ENCODE results near the gene PLXNA3. TPM values are rescaled to one million over a fixed set of nuclear protein-coding genes. Genes with fewer than 3 reads are reported as not detected.
A peak's percentile ranks its signal among the peaks of the same experiment; 100 is the strongest.

Gene PLXNA3
- total and polyA plus RNA-seq, 10 of the 15 experiments (the other 5 are each of a cell fraction or from before 2014, with no cell fraction given), result 0.26 to 26.8 (median 3.4) TPM

GRCh38 chrX:154490414-154491083, 32.5 kb downstream of the PLXNA3 start, which contains the start of gene SLC10A3 (continued):
- TF ChIP-seq ZNF592 (IDR thresholded peaks at IDR 0.05) (no peak), LARP7 (IDR thresholded peaks at IDR 0.05) (peak; percentile 54), RCOR1 (conservative IDR thresholded peaks at IDR 0.05; ENCODE audit: low read depth, low read length) (no peak), PAX5 (IDR thresholded peaks at IDR 0.05; ENCODE audit: borderline replicate concordance, low read depth, low read length) (no peak), TARDBP (IDR thresholded peaks at IDR 0.05; ENCODE audit: borderline replicate concordance) (no peak), BMI1 (IDR thresholded peaks at IDR 0.05; ENCODE audit: borderline replicate concordance) (no peak), EED (IDR thresholded peaks at IDR 0.05; ENCODE audit: low read depth) (no peak), ZNF274 (IDR thresholded peaks at IDR 0.05; ENCODE audit: insufficient read depth, insufficient read length) (no peak), ATF3 (IDR thresholded peaks at IDR 0.05; ENCODE audit: borderline replicate concordance, extremely low read depth, low read depth, low read length) (no peak), FOS (IDR thresholded peaks at IDR 0.05; ENCODE audit: borderline replicate concordance, extremely low read depth, insufficient read length) (no peak), MYC (IDR thresholded peaks at IDR 0.05; ENCODE audit: insufficient read depth, insufficient read length, insufficient replicate concordance, low read length, severe bottlenecking) (no peak), ZBED1 (IDR thresholded peaks at IDR 0.05; ENCODE audit: borderline replicate concordance) (no peak), NKRF (conservative IDR thresholded peaks at IDR 0.05) (peak; percentile 39; the same call in 1 of the 2 replicates), STAT3 (IDR thresholded peaks at IDR 0.05; ENCODE audit: low read depth, low read length) (no peak), SMC3 (IDR thresholded peaks at IDR 0.05; ENCODE audit: borderline replicate concordance, low read length) (no peak), RB1 (IDR thresholded peaks at IDR 0.05; ENCODE audit: borderline replicate concordance) (peak; percentile 17; the same call in 1 of the 2 replicates), HDAC2 (IDR thresholded peaks at IDR 0.05) (no peak), STAT1 (conservative IDR thresholded peaks at IDR 0.05) (no peak), TBL1XR1 (IDR thresholded peaks at IDR 0.05; ENCODE audit: low read depth, low read length) (no peak), EGR1 (IDR thresholded peaks at IDR 0.05; ENCODE audit: borderline replicate concordance in 1 of 2, low read depth in 2 of 2, low read length in 2 of 2) (no peak), IKZF2 (IDR thresholded peaks at IDR 0.05) (no peak), POLR2A (IDR thresholded peaks at IDR 0.05; ENCODE audit: low read depth, low read length) (peak; percentile 92), MYB (IDR thresholded peaks at IDR 0.05; ENCODE audit: borderline replicate concordance, low read depth, low read length) (no peak), BCL3 (IDR thresholded peaks at IDR 0.05; ENCODE audit: borderline replicate concordance, insufficient read depth, low read depth, low read length, poor library complexity, severe bottlenecking) (peak; percentile 11), DPF2 (IDR thresholded peaks at IDR 0.05) (peak; percentile 65; the same call in 1 of the 2 replicates)
